NB4 (cell line): Measurements from ENCODE around the gene VGLL1.

Source experiments
- CTCF ChIP-seq: IDR thresholded peaks from one replicate; pipeline ENCODE4 v1.5.1; 2012; ENCODE audit warnings: low read depth, low read length
- MYC ChIP-seq: IDR thresholded peaks from 2 replicates; pipeline ENCODE4 v1.6.1; 2011; ENCODE audit warnings: low read depth, low read length
- POLR2A ChIP-seq: IDR thresholded peaks from 2 replicates; pipeline ENCODE4 v1.6.1; 2011; ENCODE audit warnings: mild to moderate bottlenecking; ENCODE audit not compliant: insufficient read length; ENCODE audit errors: extremely low read depth

DNA sequence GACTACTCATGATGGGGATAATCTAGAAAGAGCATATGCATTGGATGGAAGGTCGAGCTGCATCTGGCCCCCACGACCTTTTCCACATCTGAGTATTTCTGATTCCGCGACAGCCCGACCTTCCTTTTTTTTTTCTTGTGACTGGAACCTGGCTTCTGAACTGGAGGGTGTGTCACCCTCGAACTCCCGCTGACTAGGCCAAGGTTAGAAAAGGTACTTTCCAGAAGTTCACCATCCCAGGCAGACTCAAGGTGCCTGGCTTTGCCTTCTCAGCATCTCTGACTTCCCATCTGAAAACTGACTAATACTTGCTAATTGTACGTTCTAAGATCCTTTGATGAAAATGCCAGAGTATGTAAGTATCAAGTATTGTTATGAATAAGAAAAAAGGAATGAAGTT lies 66.6 kb downstream of the VGLL1 start:
- no peak for TF ChIP-seq CTCF
- no peak for TF ChIP-seq POLR2A
- TF ChIP-seq MYC: no peak
